K562 (cell line): ENCODE data around the gene TELO2. TPM values are rescaled to one million over a fixed set of nuclear protein-coding genes. Genes with fewer than 3 reads are reported as not detected.

Source experiments
- ATAC-seq: fragments of 200-7000 bp; cut with Tn5 transposase; 3 replicates; pipeline ENCODE4 v1.9.1; 2020; ENCODE audit warnings: moderate library complexity
- BruUV-seq: library from RNA; stranded (reverse); fragments of 400-500 nt; replicated peaks from 2 replicates; lab custom pipeline; 2021; lab: Mats Ljungman, UMichigan
- CTCF ChIA-PET: fragments of 300-600 bp; formaldehyde crosslinking; extraction: SDS; loops from one replicate; lab custom pipeline; 2021; ENCODE audit warnings: low intra/inter-chr PET ratio; lab: Yijun Ruan, JAX
- POLR2A ChIA-PET: fragments of 300-600, 350-650 bp; sonication (Branson Sonifier 250); formaldehyde crosslinking; extraction: SDS; loops from one replicate; lab custom pipeline; 2021; ENCODE audit warnings: antibody characterized with exemption, inconsistent platforms; lab: Yijun Ruan, JAX
- DNase-seq, 4 experiments: peaks; one replicate each; pipeline versions ENCODE4 v3.0.0 to v3.0.0-alpha.2; 2011 to 2018; ENCODE audit warnings: low spot score in 3 of 4, mixed read lengths in 3 of 4; ENCODE audit errors: extremely low read depth in 1 of 4
- FAIRE-seq: peaks from 2 replicates; lab custom pipeline; 2011; peaks lifted over from hg19 to GRCh38; lab: Jason Lieb, UNC
- H2AFZ ChIP-seq: 2 replicates; pipeline ENCODE4 v1.6.0; 2011; ENCODE audit warnings: low read depth, low read length, control low read depth, inconsistent platforms
- H3K27ac ChIP-seq: fragments of 200-600 bp; 3 replicates; pipeline ENCODE4 v1.8.0; 2011; ENCODE audit warnings: low read depth, mild to moderate bottlenecking, control low read depth, inconsistent platforms, low read length, moderate library complexity, mixed read lengths; ENCODE audit errors: extremely low read depth
- H3K27me3 ChIP-seq, 2 experiments: fragments of 300-600 bp in 1 of 2; 2 replicates in 1 of 2; 3 replicates in 1 of 2; pipeline versions ENCODE4 v1.6.0 to v1.8.0; 2011; ENCODE audit warnings: inconsistent platforms in 2 of 2, low read length in 2 of 2, mild to moderate bottlenecking in 1 of 2, mixed read lengths in 1 of 2, moderate library complexity in 1 of 2; ENCODE audit not compliant: control insufficient read depth in 2 of 2, insufficient read depth in 2 of 2
- H3K36me3 ChIP-seq: fragments of 300-600 bp; 3 replicates; pipeline ENCODE4 v1.8.0; 2011; ENCODE audit warnings: mild to moderate bottlenecking, low read length, inconsistent platforms; ENCODE audit not compliant: control insufficient read depth, insufficient read depth
- H3K4me1 ChIP-seq, 2 experiments: fragments of 200-600 bp in 1 of 2; replicated peaks in 1 of 2; 2 replicates in 1 of 2; 3 replicates in 1 of 2; pipeline versions ENCODE4 v1.5.1 to v1.8.0; 2011; ENCODE audit warnings: inconsistent platforms in 2 of 2, low read length in 2 of 2, mild to moderate bottlenecking in 1 of 2, mixed read lengths in 1 of 2, moderate library complexity in 1 of 2; ENCODE audit not compliant: control insufficient read depth in 2 of 2, insufficient read depth in 2 of 2
- H3K4me2 ChIP-seq: 2 replicates; pipeline ENCODE4 v1.6.1; 2011; ENCODE audit warnings: low read length, control low read depth, inconsistent platforms, mixed read lengths; ENCODE audit not compliant: insufficient read depth
- H3K4me3 ChIP-seq: fragments of 200-600 bp; sonication (generic), shearing (Covaris generic); 2 replicates; pipeline ENCODE4 v1.5.1; 2016; ENCODE audit warnings: control low read depth, inconsistent platforms
- H3K79me2 ChIP-seq: fragments of 200-600 bp; 3 replicates; pipeline ENCODE4 v1.8.0; 2011; ENCODE audit warnings: low read length, inconsistent platforms; ENCODE audit not compliant: control insufficient read depth, insufficient read depth
- H3K9ac ChIP-seq, 2 experiments: 2 replicates each; pipeline versions ENCODE4 v1.6.0 to v1.6.1; 2011; ENCODE audit warnings: low read depth in 2 of 2, low read length in 2 of 2, control low read depth in 1 of 2, inconsistent platforms in 1 of 2, mild to moderate bottlenecking in 1 of 2, mixed read lengths in 1 of 2; ENCODE audit not compliant: insufficient read depth in 1 of 2
- H3K9me1 ChIP-seq: one replicate; pipeline ENCODE4 v1.6.0; 2011; ENCODE audit warnings: inconsistent platforms, mild to moderate bottlenecking, low read length, moderate library complexity; ENCODE audit not compliant: control insufficient read depth, insufficient read depth
- H3K9me3 ChIP-seq: replicated peaks from 2 replicates; pipeline ENCODE4 v1.5.1; 2011; ENCODE audit warnings: low read depth, low read length, inconsistent platforms; ENCODE audit not compliant: control insufficient read depth, insufficient read depth
- H4K20me1 ChIP-seq: replicated peaks from 2 replicates; pipeline ENCODE4 v1.6.1; 2011; ENCODE audit warnings: low read length, inconsistent platforms, mixed read lengths; ENCODE audit not compliant: control insufficient read depth, insufficient read depth
- COPS2 ChIP-seq: fragments of 450-650 bp; conservative IDR thresholded peaks from 2 replicates; pipeline ENCODE4 v1.6.1; 2016; ENCODE audit warnings: mild to moderate bottlenecking, moderate library complexity
- HNRNPL ChIP-seq: fragments of 200-400 bp; formaldehyde crosslinking; IDR thresholded peaks from 2 replicates; pipeline ENCODE4 v1.6.1; 2017; ENCODE audit warnings: low read depth, mild to moderate bottlenecking, low read length
- ID3 ChIP-seq, 2 experiments: fragments of 250-450 bp in 1 of 2; fragments of 450-650 bp in 1 of 2; sonication (Bioruptor Pico) in 1 of 2; IDR thresholded peaks; 2 replicates each; pipeline versions ENCODE4 v1.6.1 to v1.8.0; 2016 to 2021; ENCODE audit warnings: mild to moderate bottlenecking in 2 of 2, moderate library complexity in 2 of 2, missing compliant biosample characterization in 1 of 2, missing genetic modification characterization in 1 of 2
- WGBS: fragments of 100-300 bp; shearing (Covaris generic); methylation state at CpG from one replicate; pipeline ENCODE4 v1.1.6; 2016; ENCODE audit warnings: low coverage, mixed read lengths; ENCODE audit not compliant: insufficient coverage; ENCODE audit errors: missing lambda C conversion rate; 5-methylcytosine and 5-hydroxymethylcytosine counted together
- in situ Hi-C: fragments of 300-500 bp; cut with MboI; formaldehyde crosslinking; loops from 4 replicates; pipeline ENCODE4 v1.15.0; 2018; ENCODE audit warnings: inconsistent platforms, mixed read lengths
- intact Hi-C: fragments of 100-400 bp; cut with micrococcal nuclease; formaldehyde crosslinking; loops from 2 replicates; pipeline ENCODE4 v1.14.2; 2022
- polyA plus RNA-seq, 8 experiments: library from polyadenylated mRNA; depleted of rRNA in 4 of 8; stranded (reverse) in 5 of 8; unstranded in 3 of 8; fragments of >200 nt; fragmentation: Nextera tagmentation in 2 of 8; fragmentation: Illumina TruSeq in 1 of 8; extraction: Ambion mirVana in 2 of 8; extraction: Trizol in 1 of 8; gene quantifications; 2 replicates each; pipeline versions ENCODE4 v1.2.1 to v1.2.3, GENCODE V29; 2011 to 2014; ENCODE audit warnings: inconsistent platforms in 1 of 8, missing spikeins in 1 of 8
- total RNA-seq, 7 experiments: library from RNA; depleted of rRNA in 6 of 7; stranded (reverse); fragments of >200 nt in 6 of 7; fragmentation: Illumina TruSeq in 2 of 7; extraction: Trizol in 2 of 7; gene quantifications; 2 replicates each; pipeline versions ENCODE4 v1.2.1 to v1.2.3, GENCODE V29; 2011 to 2021; ENCODE audit warnings: low replicate concordance in 1 of 7
- TF ChIP-seq, protein P1 (sequence below): sonication (generic); formaldehyde crosslinking; IDR thresholded peaks from 2 replicates; pipeline ENCODE4 v1.8.1; 2023; ENCODE audit warnings: mild to moderate bottlenecking, missing genetic modification reagents

The TELO2 gene
- total and polyA plus RNA-seq, 9 of the 15 experiments (the other 6 are each of a cell fraction or from before 2014, with no cell fraction given) = 0.51 to 91.8 (median 14.5) TPM

- H3K9me1 ChIP-seq = no peaks in the 10 kb centered on the region
- no peaks in the 10 kb centered on the region for H4K20me1 ChIP-seq
- H3K79me2 ChIP-seq = no peaks in the 10 kb centered on the region
- intact Hi-C loops = no loop called here
- no peaks in the 10 kb centered on the region for H3K27me3 ChIP-seq
- 68% methylated on average over 16 of the region's 38 CpGs for WGBS
- H2AFZ ChIP-seq = no peak overlapping the region
- no peak overlapping the region for H3K4me3 ChIP-seq
- H3K9ac ChIP-seq = peak overlapping the region in 1 of 2 experiments; percentile 76; a peak in 2 of 4 replicates
- no peak for TF ChIP-seq ID3 (CRISPR knock-in tag; IDR thresholded peaks at IDR 0.05)
- TF ChIP-seq ID3 (tag; IDR thresholded peaks at IDR 0.05) = no peak
- TF ChIP-seq COPS2 = no peak
- TF ChIP-seq, protein P1, sequence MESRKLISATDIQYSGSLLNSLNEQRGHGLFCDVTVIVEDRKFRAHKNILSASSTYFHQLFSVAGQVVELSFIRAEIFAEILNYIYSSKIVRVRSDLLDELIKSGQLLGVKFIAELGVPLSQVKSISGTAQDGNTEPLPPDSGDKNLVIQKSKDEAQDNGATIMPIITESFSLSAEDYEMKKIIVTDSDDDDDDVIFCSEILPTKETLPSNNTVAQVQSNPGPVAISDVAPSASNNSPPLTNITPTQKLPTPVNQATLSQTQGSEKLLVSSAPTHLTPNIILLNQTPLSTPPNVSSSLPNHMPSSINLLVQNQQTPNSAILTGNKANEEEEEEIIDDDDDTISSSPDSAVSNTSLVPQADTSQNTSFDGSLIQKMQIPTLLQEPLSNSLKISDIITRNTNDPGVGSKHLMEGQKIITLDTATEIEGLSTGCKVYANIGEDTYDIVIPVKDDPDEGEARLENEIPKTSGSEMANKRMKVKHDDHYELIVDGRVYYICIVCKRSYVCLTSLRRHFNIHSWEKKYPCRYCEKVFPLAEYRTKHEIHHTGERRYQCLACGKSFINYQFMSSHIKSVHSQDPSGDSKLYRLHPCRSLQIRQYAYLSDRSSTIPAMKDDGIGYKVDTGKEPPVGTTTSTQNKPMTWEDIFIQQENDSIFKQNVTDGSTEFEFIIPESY (CRISPR knock-in tag) = peak; percentile 93
- TF ChIP-seq HNRNPL = 0 out of 2 replicates have a peak, but pooled peaks have one; percentile 33
- FAIRE-seq (no peak), DNase-seq (no peak), ATAC-seq (peak; percentile 14; the same call in 2 of the 3 replicates)
- H3K36me3 ChIP-seq = peaks cover 26% of the 10 kb centered on the region; the same call in 1 of the 3 replicates
- ChIA-PET POLR2A (interaction anchor here (0.5 to 2.2 kb wide), 8 partner anchors 9 to 278 kb away, joined by 3 to 9 read pairs (median 4); partner anchors contain the start of gene UQCC4), CTCF (no interaction called here)
- peaks cover 0 to 58% of the 10 kb centered on the region in 2 experiments; a peak in 2 of 5 replicates for H3K4me1 ChIP-seq
- H3K9me3 ChIP-seq = no peaks in the 10 kb centered on the region
- in situ Hi-C loops = no loop called here
- H3K27ac ChIP-seq = no peak overlapping the region
- no TSS peak for BruUV-seq
- H3K4me2 ChIP-seq = no peak overlapping the region
Measured at GRCh38 chr16:1443403-1443973, 49.7 kb upstream of the TELO2 start.
